Measurements from ENCODE around the gene C5orf24. TPM values are rescaled to one million over a fixed set of nuclear protein-coding genes. Genes with fewer than 3 reads are reported as not detected.

Gene C5orf24
- 73.0 and 92.3 TPM in 2 replicates for polyA plus RNA-seq (2011; rRNA removed)
- 70.9 and 73.5 TPM in 2 replicates for polyA minus RNA-seq (2011; rRNA and poly(A)+ RNA removed)

DNA sequence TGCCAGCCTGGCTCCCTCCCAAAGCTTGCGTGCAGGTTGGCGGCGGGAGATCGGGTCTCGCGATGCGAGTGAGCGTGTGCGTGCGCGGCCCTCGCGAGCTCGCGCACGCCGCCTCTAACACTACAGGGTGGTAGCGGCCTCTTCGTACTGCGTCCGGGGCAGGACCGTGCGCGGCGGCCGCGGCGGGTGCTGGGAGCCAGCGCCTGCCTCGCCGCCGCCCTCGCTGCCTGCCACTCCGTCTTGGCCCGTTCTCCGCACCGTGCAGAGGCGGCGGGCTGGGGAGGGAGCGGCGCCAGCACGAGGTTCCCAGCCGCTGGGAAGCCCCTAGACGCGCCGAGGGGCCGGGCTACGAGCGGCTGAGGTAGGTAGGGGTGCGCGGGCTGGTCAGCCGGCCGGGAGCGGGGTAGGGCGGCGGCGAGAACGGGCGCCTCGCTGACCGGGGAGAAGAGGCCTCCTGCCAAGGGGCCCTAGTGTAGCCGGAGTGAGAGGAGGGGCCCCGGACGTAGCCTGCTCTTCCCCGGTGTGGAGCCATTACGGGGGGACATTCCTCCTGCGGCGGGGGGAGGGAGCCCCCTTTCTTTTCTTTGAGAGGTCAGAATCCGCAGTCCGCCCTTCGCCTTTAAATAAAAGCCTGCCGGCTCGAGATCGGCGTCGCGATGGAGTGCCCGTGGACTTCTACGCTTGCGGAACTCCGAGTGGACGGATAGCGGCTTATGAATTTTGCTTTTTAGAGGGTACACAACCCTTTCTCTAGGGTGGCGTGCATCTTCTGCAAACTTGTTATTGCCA lies at the start of gene C5orf24:
Gene C5orf24 (plus strand): TSS at position 117 of the 789 bp plus-strand sequence. CDS start 8,933 bp downstream, outside the sequence.
- DNase-seq (ENCODE audit: low read depth, low spot score), result peak; percentile 91
- TF ChIP-seq, protein P1, sequence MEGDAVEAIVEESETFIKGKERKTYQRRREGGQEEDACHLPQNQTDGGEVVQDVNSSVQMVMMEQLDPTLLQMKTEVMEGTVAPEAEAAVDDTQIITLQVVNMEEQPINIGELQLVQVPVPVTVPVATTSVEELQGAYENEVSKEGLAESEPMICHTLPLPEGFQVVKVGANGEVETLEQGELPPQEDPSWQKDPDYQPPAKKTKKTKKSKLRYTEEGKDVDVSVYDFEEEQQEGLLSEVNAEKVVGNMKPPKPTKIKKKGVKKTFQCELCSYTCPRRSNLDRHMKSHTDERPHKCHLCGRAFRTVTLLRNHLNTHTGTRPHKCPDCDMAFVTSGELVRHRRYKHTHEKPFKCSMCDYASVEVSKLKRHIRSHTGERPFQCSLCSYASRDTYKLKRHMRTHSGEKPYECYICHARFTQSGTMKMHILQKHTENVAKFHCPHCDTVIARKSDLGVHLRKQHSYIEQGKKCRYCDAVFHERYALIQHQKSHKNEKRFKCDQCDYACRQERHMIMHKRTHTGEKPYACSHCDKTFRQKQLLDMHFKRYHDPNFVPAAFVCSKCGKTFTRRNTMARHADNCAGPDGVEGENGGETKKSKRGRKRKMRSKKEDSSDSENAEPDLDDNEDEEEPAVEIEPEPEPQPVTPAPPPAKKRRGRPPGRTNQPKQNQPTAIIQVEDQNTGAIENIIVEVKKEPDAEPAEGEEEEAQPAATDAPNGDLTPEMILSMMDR (IDR thresholded peaks at IDR 0.05; ENCODE audit: low read depth, low read length), result no peak
- H3K27ac ChIP-seq (ENCODE audit: low read depth, low read length), result peak within 1 kb of the TSS; percentile 89
- H3K27me3 ChIP-seq (ENCODE audit: control insufficient read depth, insufficient read depth, low read length), result no peaks in the 10 kb centered on the region
- CTCF ChIA-PET, result interaction anchor here (0.8 to 1.0 kb wide), 2 partner anchors 18 to 59 kb away, joined by 4 to 7 read pairs; partner anchors contain the start of gene PCBD2
- peaks cover 3% of the 10 kb centered on the region; the same call in 1 of the 2 replicates for H3K9me3 ChIP-seq (ENCODE audit: control insufficient read depth, insufficient read depth, low read length)
- peak within 1 kb of the TSS; percentile 86 for H3K4me3 ChIP-seq (ENCODE audit: low read depth, low read length)
- POLR2A ChIA-PET, result interaction anchor here (0.5 to 1.4 kb wide), 11 partner anchors 13 to 620 kb away, joined by 3 to 34 read pairs (median 3); partner anchors contain the start of genes PCBD2, PPP2CA and TXNDC15

DNA sequence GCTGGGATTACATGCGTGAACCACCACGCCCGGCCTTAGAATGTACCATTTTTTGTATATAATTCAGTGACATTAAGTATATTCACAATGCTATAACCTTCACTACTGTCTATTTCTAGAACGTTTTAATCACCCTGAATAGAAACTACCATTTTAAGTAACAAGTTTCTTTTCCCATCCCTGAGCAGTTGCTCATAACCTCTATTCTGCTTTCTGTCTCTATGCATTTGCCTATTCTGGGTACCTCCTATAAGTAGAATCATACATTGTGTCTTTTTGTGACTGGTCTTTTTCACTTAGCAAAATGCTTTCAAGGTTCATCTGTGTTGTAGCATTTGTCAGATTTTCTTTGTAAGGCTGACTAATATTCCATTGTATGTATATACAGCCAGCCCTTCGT lies 47.3 kb upstream of the C5orf24 start:
- Histone ChIP-seq H3K9me3 (ENCODE audit: control insufficient read depth, insufficient read depth, low read length) (no peaks in the 10 kb centered on the region), H3K4me3 (ENCODE audit: low read depth, low read length) (no peak overlapping the region), H3K27ac (ENCODE audit: low read depth, low read length) (no peak overlapping the region), H3K27me3 (ENCODE audit: control insufficient read depth, insufficient read depth, low read length) (no peaks in the 10 kb centered on the region)
- TF ChIP-seq, protein P1 (IDR thresholded peaks at IDR 0.05; ENCODE audit: low read depth, low read length), result no peak
- ChIA-PET POLR2A (no interaction called here), CTCF (no interaction called here)
- DNase-seq (ENCODE audit: low read depth, low spot score), result no peak

DNA sequence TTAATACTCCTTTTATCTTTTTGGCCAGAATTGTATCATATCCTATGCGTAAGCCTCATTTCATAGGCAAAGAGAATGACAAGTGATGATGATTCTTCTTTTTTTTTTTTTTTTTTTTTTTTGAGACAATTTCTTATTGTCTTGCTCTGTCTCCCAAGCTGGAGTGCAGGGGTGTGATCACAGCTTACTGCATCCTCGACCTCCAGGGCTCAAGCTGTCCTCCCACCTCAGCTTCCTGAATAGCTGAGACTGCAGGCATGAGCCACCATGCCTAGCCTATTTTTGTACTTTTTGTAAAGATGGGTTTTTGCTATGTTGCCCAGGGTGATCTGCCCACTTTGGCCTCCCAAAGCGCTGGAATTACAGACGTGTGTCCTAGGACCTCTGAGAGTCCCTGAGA lies 41.9 kb upstream of the C5orf24 start:
- H3K4me3 ChIP-seq (ENCODE audit: low read depth, low read length), result no peak overlapping the region
- H3K27ac ChIP-seq (ENCODE audit: low read depth, low read length), result no peak overlapping the region
- TF ChIP-seq, protein P1 (IDR thresholded peaks at IDR 0.05; ENCODE audit: low read depth, low read length), result no peak
- H3K27me3 ChIP-seq (ENCODE audit: control insufficient read depth, insufficient read depth, low read length), result no peaks in the 10 kb centered on the region
- CTCF ChIA-PET, result no interaction called here
- POLR2A ChIA-PET, result no interaction called here
- no peaks in the 10 kb centered on the region for H3K9me3 ChIP-seq (ENCODE audit: control insufficient read depth, insufficient read depth, low read length)
- DNase-seq (ENCODE audit: low read depth, low spot score), result no peak

DNA sequence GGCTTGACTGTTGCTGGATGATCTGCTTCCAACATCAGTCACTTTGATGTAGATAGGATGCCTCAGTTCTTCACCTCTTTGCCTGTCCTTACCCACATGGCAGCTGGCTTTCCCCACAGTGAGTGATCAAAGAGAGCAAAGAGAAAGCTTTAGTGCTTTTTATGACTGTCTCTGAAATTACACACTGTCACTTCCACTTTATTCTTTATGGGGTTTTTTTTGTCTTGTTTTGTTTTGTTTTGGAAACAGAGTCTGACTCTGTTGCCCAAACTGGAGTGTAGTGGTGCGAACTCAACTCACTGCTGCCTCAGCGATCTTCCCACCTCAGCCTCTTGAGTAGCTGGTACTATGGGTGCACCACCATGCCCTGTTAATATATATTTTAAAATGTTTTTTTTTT lies 32.4 kb upstream of the C5orf24 start:
- Histone ChIP-seq H3K4me3 (ENCODE audit: low read depth, low read length) (no peak overlapping the region), H3K27me3 (ENCODE audit: control insufficient read depth, insufficient read depth, low read length) (no peaks in the 10 kb centered on the region), H3K9me3 (ENCODE audit: control insufficient read depth, insufficient read depth, low read length) (no peaks in the 10 kb centered on the region), H3K27ac (ENCODE audit: low read depth, low read length) (no peak overlapping the region)
- ChIA-PET POLR2A (no interaction called here), CTCF (no interaction called here)
- no peak for DNase-seq (ENCODE audit: low read depth, low spot score)
- TF ChIP-seq, protein P1 (IDR thresholded peaks at IDR 0.05; ENCODE audit: low read depth, low read length), result no peak

DNA sequence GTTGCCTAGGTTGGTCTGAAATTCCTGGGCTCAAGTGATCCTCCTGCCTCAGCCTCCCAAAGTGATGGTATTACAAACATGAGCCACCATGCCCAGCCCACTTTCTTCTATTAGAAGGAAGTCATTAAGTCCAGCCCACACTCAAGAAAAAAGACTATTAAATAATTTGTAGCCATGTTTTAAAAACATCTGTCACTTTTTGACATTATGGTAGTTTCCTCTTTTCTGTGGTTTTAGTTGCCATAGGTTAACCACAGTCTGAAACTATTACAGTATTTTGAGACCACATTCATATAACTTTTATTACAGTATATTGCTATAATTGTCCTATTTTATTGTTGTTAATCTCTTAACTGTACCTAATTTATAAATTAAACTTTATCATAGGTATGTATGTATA lies 31.9 kb upstream of the C5orf24 start:
- H3K27ac ChIP-seq (ENCODE audit: low read depth, low read length), result no peak overlapping the region
- no peak for DNase-seq (ENCODE audit: low read depth, low spot score)
- no peaks in the 10 kb centered on the region for H3K9me3 ChIP-seq (ENCODE audit: control insufficient read depth, insufficient read depth, low read length)
- TF ChIP-seq, protein P1 (IDR thresholded peaks at IDR 0.05; ENCODE audit: low read depth, low read length), result no peak
- H3K27me3 ChIP-seq (ENCODE audit: control insufficient read depth, insufficient read depth, low read length), result no peaks in the 10 kb centered on the region
- POLR2A ChIA-PET, result no interaction called here
- CTCF ChIA-PET, result no interaction called here
- H3K4me3 ChIP-seq (ENCODE audit: low read depth, low read length), result no peak overlapping the region
